Mesendoderm (in vitro differentiated cells): ENCODE data around the gene LEMD2.

Experiments used
- DNase-seq: peaks from one replicate; pipeline ENCODE4 v3.0.0; 2013
- H2AK5ac ChIP-seq: 2 replicates; pipeline ENCODE4 v1.6.1; 2013; ENCODE audit warnings: low read length, inconsistent platforms
- H2BK120ac ChIP-seq: 2 replicates; pipeline ENCODE4 v1.6.1; 2013; ENCODE audit warnings: low read depth, mild to moderate bottlenecking, low read length, moderate library complexity, mixed read lengths
- H2BK15ac ChIP-seq: replicated peaks from 2 replicates; pipeline ENCODE4 v1.6.1; 2013; ENCODE audit warnings: low read depth, mild to moderate bottlenecking, moderate library complexity
- H2BK5ac ChIP-seq: 2 replicates; pipeline ENCODE4 v1.6.1; 2013; ENCODE audit warnings: low read length, inconsistent platforms
- H3K18ac ChIP-seq: 2 replicates; pipeline ENCODE4 v1.6.1; 2013; ENCODE audit warnings: mild to moderate bottlenecking, low read length, mixed read lengths
- H3K23ac ChIP-seq: one replicate; pipeline ENCODE4 v1.6.1; 2013; ENCODE audit warnings: low read length
- H3K27ac ChIP-seq: 2 replicates; pipeline ENCODE4 v1.5.1; 2013; ENCODE audit warnings: low read depth, mild to moderate bottlenecking, inconsistent platforms, low read length, moderate library complexity
- H3K27me3 ChIP-seq: 2 replicates; pipeline ENCODE4 v1.6.1; 2013; ENCODE audit warnings: low read length, control low read depth, mild to moderate bottlenecking, inconsistent platforms; ENCODE audit not compliant: insufficient read depth, poor library complexity
- H3K36me3 ChIP-seq: 2 replicates; pipeline ENCODE4 v1.6.1; 2013; ENCODE audit warnings: low read length, inconsistent platforms; ENCODE audit not compliant: control insufficient read depth, insufficient read depth
- H3K4ac ChIP-seq: one replicate; pipeline ENCODE4 v1.6.1; 2013; ENCODE audit warnings: low read depth, mild to moderate bottlenecking, low read length, moderate library complexity
- H3K4me1 ChIP-seq: 2 replicates; pipeline ENCODE4 v1.6.1; 2013; ENCODE audit warnings: low read depth, low read length, inconsistent platforms; ENCODE audit not compliant: control insufficient read depth
- H3K4me2 ChIP-seq: 2 replicates; pipeline ENCODE4 v1.6.1; 2013; ENCODE audit warnings: low read length
- H3K4me3 ChIP-seq: 2 replicates; pipeline ENCODE4 v1.5.1; 2013; ENCODE audit warnings: mild to moderate bottlenecking, low read length
- H3K56ac ChIP-seq: one replicate; pipeline ENCODE4 v1.6.1; 2013; ENCODE audit warnings: low read length
- H3K79me1 ChIP-seq: 2 replicates; pipeline ENCODE4 v1.6.1; 2013; ENCODE audit warnings: low read length, inconsistent platforms
- H3K79me2 ChIP-seq: 2 replicates; pipeline ENCODE4 v1.6.1; 2013; ENCODE audit warnings: mild to moderate bottlenecking, low read length; ENCODE audit not compliant: control insufficient read depth, insufficient read depth
- H3K9ac ChIP-seq: 2 replicates; pipeline ENCODE4 v1.6.1; 2013; ENCODE audit warnings: low read length, inconsistent platforms
- H4K5ac ChIP-seq: one replicate; pipeline ENCODE4 v1.6.1; 2013; ENCODE audit warnings: low read length
- H4K8ac ChIP-seq: one replicate; pipeline ENCODE4 v1.6.1; 2013; ENCODE audit warnings: low read depth, mild to moderate bottlenecking, control low read depth, low read length, moderate library complexity
- WGBS: extraction: QIAGEN DNeasy Blood & Tissue Kit; methylation state at CpG from one replicate; pipeline ENCODE4 v1.1.7; 2013; ENCODE audit warnings: low lambda C conversion rate, missing lambda C conversion rate; ENCODE audit not compliant: insufficient coverage; ENCODE audit errors: extremely low coverage; 5-methylcytosine and 5-hydroxymethylcytosine counted together

LEMD2 gene

DNA sequence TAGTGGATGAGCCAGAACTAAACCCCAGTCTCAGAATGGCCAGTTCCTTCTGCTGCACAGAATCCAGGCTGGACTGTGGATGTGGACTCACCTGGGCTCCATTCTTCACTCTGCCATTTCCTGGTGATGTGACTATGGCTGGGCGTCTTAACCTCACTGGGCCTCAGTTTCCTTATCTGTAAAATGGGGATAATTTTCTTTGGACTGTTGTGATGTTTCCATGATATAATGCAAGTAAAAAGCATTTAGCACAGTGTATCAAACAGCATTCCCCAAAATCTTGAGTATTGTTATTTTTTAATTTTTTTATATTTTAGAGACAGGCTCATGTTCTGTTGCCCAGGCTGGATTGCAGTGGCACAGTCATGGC lies 36.3 kb downstream of the LEMD2 start:
- no peak for DNase-seq
- H2BK5ac ChIP-seq = no peak overlapping the region
- H3K27me3 ChIP-seq = no peaks in the 10 kb centered on the region
- no peak overlapping the region for H3K18ac ChIP-seq
- no peaks in the 10 kb centered on the region for H3K4me1 ChIP-seq
- no peak overlapping the region for H2BK120ac ChIP-seq
- no peak overlapping the region for H3K4me2 ChIP-seq
- H3K36me3 ChIP-seq = no peaks in the 10 kb centered on the region
- H3K4ac ChIP-seq = no peak overlapping the region
- no peak overlapping the region for H3K56ac ChIP-seq
- H3K79me2 ChIP-seq = no peaks in the 10 kb centered on the region
- H4K8ac ChIP-seq = no peak overlapping the region
- no peak overlapping the region for H3K27ac ChIP-seq
- H3K9ac ChIP-seq = no peak overlapping the region
- WGBS = no CpG with 5 or more reads among the region's 1 CpG
- H2BK15ac ChIP-seq = no peak overlapping the region
- H4K5ac ChIP-seq = no peak overlapping the region
- H2AK5ac ChIP-seq = no peak overlapping the region
- no peaks in the 10 kb centered on the region for H3K79me1 ChIP-seq
- no peak overlapping the region for H3K23ac ChIP-seq
- no peak overlapping the region for H3K4me3 ChIP-seq

DNA sequence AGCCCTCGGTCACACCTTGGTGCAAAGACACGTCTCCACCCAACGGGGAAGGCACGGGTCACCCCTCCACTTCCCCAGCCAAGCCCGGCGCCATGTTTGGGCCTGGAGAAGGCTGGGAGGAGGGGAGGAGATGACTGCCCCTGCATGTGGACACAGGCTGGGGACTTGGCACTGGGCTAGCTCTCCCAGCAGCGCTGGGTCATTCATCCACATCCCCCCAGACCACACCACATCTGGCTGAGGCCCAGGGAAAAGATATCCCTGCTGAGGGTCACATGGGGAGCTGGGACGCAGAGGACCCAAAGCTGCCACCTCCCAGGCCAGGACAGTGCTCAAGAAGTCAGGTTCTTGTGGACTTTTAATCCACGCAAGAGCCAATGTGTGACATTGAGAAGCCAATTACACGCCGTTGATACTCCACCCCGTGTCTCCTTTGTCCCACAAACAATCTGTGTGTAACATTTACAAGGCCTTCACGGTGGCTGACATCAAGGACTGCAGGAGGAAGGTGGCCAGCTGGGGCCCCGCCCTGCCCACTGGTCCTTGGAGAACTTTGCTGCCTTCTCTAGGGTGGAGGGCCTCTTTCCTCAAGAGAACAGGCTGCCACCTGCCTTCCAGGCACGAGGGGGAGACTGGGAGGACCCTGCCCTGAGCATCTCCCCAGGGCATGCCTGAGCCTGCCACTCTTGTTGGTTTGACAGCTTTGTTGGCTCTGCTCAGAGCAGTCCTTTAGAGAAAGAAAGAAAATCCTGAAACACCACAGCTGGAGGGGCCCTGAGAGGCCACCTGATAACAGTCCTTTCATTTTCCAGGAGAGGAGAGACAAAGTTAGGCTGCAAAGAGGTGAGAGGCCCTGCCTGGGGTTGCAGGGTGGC lies 36.9 kb downstream of the LEMD2 start:
- Histone ChIP-seq H3K79me2 (no peaks in the 10 kb centered on the region), H3K27ac (no peak overlapping the region), H3K79me1 (no peaks in the 10 kb centered on the region), H2AK5ac (no peak overlapping the region), H3K4me1 (no peaks in the 10 kb centered on the region), H3K18ac (no peak overlapping the region), H3K4me3 (no peak overlapping the region), H4K8ac (no peak overlapping the region), H3K23ac (no peak overlapping the region), H3K4me2 (no peak overlapping the region), H3K9ac (no peak overlapping the region), H3K4ac (no peak overlapping the region), H2BK15ac (no peak overlapping the region), H2BK120ac (no peak overlapping the region), H4K5ac (no peak overlapping the region), H3K27me3 (no peaks in the 10 kb centered on the region), H3K56ac (no peak overlapping the region), H3K36me3 (no peaks in the 10 kb centered on the region), H2BK5ac (no peak overlapping the region)
- WGBS = no CpG with 5 or more reads among the region's 15 CpGs
- DNase-seq = no peak

DNA sequence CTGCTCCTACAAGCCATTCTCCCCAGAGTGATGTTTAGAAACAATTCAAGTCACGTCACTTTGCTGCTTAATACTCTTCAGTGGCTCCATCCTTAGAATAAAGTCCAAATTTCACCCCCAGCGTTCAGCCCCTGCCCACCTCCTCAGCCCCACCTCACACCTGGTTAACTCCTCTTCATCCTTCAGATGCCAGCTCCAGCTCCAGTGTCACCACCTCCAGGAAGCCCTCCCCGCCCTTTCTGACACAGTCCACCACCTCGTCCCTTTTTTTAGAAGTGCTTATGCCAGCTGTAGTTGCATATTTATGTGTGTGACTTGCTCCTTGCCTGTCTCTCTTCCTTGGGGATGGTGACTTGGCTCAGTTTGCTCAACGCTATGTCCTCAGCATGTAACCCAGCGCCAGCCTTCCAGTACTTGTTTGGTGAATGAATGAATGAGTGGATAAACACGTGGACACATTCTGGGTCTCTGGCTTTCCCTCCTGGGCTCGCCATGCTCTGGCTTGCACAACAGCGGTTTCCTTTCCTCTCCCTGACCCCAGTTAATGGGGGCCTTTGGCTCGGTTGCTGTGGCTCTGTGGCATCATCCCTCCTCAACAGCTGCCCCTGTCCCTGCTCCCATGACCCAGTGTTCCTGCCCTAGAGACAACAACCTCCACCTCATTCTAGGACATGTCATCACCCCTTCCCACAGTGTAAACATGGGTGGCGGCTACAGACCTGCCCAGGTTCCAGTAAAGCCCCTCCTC lies 38.5 kb downstream of the LEMD2 start:
- no CpG with 5 or more reads among the region's 11 CpGs for WGBS
- Histone ChIP-seq H4K5ac (no peak overlapping the region), H3K79me2 (no peaks in the 10 kb centered on the region), H3K4me2 (no peak overlapping the region), H3K27me3 (no peaks in the 10 kb centered on the region), H3K4me1 (peaks cover 8% of the 10 kb centered on the region), H3K23ac (no peak overlapping the region), H3K79me1 (no peaks in the 10 kb centered on the region), H2BK15ac (no peak overlapping the region), H3K4me3 (no peak overlapping the region), H3K56ac (no peak overlapping the region), H3K18ac (no peak overlapping the region), H3K4ac (no peak overlapping the region), H2AK5ac (no peak overlapping the region), H4K8ac (no peak overlapping the region), H2BK120ac (no peak overlapping the region), H2BK5ac (no peak overlapping the region), H3K9ac (no peak overlapping the region), H3K27ac (no peak overlapping the region), H3K36me3 (no peaks in the 10 kb centered on the region)
- no peak for DNase-seq

DNA sequence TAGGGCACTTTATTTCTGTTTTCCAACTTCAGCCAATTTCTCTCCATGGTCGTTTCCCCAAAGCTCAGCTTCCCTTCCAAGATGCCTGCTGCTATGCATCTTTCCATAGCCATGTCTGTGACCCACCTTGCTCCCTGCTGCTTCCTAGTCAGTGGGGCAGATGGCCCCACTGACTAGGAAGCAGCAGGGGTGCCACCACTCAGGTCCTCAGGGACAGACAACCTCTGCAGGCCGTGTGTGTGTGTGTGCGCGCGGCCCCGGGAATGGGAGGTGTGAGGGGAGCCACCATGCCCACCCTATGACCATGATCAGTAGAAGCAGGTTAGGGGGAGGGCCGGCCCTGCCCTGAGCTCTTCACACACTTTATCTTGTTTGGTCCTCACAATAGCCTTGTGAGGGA lies 39.5 kb downstream of the LEMD2 start:
- no peak overlapping the region for H3K4ac ChIP-seq
- H3K27ac ChIP-seq = no peak overlapping the region
- H3K36me3 ChIP-seq = no peaks in the 10 kb centered on the region
- no peaks in the 10 kb centered on the region for H3K27me3 ChIP-seq
- WGBS = no CpG with 5 or more reads among the region's 7 CpGs
- H3K4me1 ChIP-seq = peaks cover 8% of the 10 kb centered on the region
- H2BK5ac ChIP-seq = no peak overlapping the region
- no peak overlapping the region for H2BK15ac ChIP-seq
- no peak overlapping the region for H4K5ac ChIP-seq
- DNase-seq = no peak
- H3K9ac ChIP-seq = no peak overlapping the region
- no peak overlapping the region for H2BK120ac ChIP-seq
- H3K79me2 ChIP-seq = no peaks in the 10 kb centered on the region
- H3K79me1 ChIP-seq = no peaks in the 10 kb centered on the region
- no peak overlapping the region for H3K56ac ChIP-seq
- no peak overlapping the region for H3K4me3 ChIP-seq
- no peak overlapping the region for H4K8ac ChIP-seq
- H3K18ac ChIP-seq = no peak overlapping the region
- no peak overlapping the region for H3K23ac ChIP-seq
- no peak overlapping the region for H2AK5ac ChIP-seq
- no peak overlapping the region for H3K4me2 ChIP-seq

DNA sequence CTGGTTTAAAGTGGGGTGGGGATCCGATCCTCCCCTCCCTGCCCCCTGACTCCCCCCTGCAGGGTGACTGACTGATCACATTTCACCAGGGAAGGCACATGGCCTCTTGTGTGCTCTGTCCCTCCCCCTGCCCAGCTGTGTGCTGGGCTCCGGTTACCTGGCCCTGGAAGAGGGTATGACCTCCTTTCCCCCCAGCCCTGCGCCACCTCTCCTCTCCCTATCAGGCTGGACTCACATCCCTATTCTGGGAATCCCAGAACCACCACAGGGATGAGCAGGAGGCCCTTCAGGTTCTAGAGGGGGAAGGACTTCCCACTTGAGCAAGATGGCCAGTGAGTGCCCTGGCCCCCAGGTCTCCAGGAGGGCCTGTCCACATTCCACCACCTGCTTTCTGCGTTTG lies 40.1 kb downstream of the LEMD2 start:
- Histone ChIP-seq H3K4me3 (no peak overlapping the region), H3K4me1 (peaks cover 8% of the 10 kb centered on the region), H2BK5ac (no peak overlapping the region), H3K27ac (no peak overlapping the region), H4K5ac (no peak overlapping the region), H3K23ac (no peak overlapping the region), H3K56ac (no peak overlapping the region), H3K27me3 (no peaks in the 10 kb centered on the region), H2BK15ac (no peak overlapping the region), H2AK5ac (no peak overlapping the region), H3K9ac (no peak overlapping the region), H4K8ac (no peak overlapping the region), H3K36me3 (no peaks in the 10 kb centered on the region), H2BK120ac (no peak overlapping the region), H3K79me1 (no peaks in the 10 kb centered on the region), H3K79me2 (no peaks in the 10 kb centered on the region), H3K4me2 (no peak overlapping the region), H3K4ac (no peak overlapping the region), H3K18ac (no peak overlapping the region)
- DNase-seq = no peak
- WGBS = no CpG with 5 or more reads among the region's 4 CpGs
